Rectal smooth muscle tissue (tissue), 1 donor: ENCODE measurements around the gene ZNF892.

Source experiments
- H3K27ac ChIP-seq: one replicate; pipeline ENCODE4 v1.7.0; 2013; ENCODE audit warnings: low read depth, low read length, inconsistent platforms
- H3K27me3 ChIP-seq: one replicate; pipeline ENCODE4 v1.7.0; 2013; ENCODE audit warnings: low read length; ENCODE audit not compliant: control insufficient read depth, insufficient read depth
- H3K36me3 ChIP-seq: one replicate; pipeline ENCODE4 v1.7.0; 2013; ENCODE audit warnings: low read length; ENCODE audit not compliant: control insufficient read depth, insufficient read depth
- H3K4me1 ChIP-seq: one replicate; pipeline ENCODE4 v1.7.0; 2013; ENCODE audit warnings: low read length; ENCODE audit not compliant: control insufficient read depth, insufficient read depth
- H3K4me3 ChIP-seq: one replicate; pipeline ENCODE4 v1.7.0; 2013; ENCODE audit warnings: low read length
- H3K9ac ChIP-seq: one replicate; pipeline ENCODE4 v1.7.0; 2013; ENCODE audit warnings: low read length

ZNF892 gene

DNA sequence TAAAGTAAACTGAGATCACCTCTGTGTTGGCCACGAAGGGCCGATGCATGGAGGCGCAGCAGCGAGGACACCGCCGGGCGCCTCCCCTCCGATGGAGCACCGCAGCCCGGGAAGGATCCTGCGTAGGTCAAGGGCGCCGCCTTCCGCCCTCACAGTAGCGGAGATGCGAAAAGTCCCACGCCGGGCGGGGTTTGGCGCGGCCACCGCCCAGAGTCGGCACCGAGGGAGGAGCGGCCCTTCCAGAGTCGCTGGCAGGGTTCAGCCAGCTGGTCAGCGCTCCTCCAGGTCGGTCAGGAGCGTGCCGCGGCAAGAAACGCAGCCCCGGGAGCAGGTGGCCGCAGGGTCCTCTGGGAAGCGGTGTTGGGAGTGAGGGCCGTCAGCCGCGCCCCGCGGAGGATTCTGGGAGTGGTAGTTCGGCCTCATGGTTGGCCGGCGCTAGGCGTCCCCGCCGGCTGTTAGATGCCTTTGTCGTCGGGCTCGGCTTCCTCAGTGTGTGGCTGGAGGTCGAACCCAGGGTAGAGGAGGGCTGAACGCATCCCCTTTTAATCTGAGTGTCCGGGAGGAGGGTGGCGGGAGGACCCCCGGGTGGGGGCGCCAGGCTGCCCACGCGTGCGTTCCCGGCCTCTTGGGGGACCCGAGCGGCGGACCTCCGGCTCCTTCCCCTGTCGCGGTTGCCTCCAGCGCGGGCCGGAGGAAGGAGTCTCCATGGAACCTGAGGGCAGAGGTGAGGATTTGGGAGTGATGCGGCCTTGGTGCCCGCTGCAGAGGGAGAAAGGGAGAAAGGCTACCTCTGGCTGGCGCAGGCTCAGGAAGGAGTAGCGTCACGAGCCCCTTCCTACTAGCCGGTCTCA, at the start of gene ZNF892:
ZNF892 (plus strand) TSS at position 411 of the 851 bp plus-strand sequence; CDS start at position 706, 295 bp downstream.
- H3K4me1 ChIP-seq, result no peaks in the 10 kb centered on the region
- peak within 1 kb of the TSS; percentile 83 for H3K4me3 ChIP-seq
- peaks cover 17% of the 10 kb centered on the region for H3K36me3 ChIP-seq
- peak within 1 kb of the TSS; percentile 32 for H3K9ac ChIP-seq
- no peaks in the 10 kb centered on the region for H3K27me3 ChIP-seq
- peak within 1 kb of the TSS; percentile 90 for H3K27ac ChIP-seq

DNA sequence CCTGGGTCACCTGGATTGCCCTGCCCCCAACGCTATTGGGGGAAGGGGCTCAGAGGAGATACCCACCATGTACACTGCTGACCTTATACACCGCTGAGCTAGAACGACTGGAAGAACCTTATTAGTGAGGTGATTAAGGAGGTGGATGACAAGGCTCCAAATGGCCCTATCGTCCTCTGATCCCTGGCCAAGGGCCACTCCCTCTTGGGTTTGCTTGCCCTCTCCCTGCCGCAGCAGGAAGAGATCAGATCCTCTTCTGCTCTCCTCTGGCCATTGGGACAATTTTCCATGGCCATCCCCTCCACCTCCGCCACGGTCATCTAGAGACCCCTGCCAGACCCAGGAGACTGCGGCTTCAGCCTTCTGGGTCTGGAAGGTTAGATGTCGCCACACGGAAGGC, 48.9 kb upstream of the ZNF892 start:
- Histone ChIP-seq H3K9ac (no peak overlapping the region), H3K4me3 (peak overlapping the region; percentile 90), H3K36me3 (peaks cover 15% of the 10 kb centered on the region), H3K27me3 (no peaks in the 10 kb centered on the region), H3K4me1 (peaks cover 2% of the 10 kb centered on the region), H3K27ac (no peak overlapping the region)

DNA sequence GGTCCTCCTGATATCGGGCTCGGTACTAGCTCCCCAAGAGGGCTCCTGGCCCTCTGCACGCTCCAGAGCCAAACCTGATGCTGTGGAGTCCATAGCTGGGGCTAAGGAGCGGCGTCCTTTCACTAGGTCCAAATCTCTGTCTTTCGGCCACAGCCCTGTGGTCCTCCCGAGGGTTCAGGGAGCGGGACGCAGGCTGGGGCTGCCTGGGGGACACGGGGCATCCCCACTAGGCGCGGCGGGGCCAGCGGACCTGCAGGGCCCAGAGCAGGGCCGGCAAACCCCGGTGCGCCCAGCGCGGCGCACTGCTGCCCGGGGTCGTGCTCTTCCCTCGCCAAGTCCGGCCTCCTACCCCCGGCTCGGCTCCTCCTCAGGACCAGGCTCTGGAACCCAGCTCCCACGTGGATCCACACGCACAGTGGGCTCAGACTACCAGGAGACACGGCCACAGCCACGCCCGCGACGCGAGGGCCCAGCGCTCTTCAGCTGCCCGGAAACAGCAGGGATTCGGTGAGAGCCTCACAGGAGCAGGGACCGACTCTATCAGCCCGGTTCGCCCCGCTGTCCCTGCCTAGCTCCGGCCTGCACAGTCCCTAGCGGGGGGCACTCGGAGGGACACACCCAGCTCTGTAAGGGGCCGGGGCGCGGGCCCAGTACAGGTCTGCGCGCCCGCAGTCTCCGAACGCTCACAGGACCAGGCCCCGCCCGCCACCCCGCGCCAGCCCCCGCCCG, 48.3 kb upstream of the ZNF892 start:
- H3K4me1 ChIP-seq, result peaks cover 2% of the 10 kb centered on the region
- H3K27ac ChIP-seq, result peak overlapping the region; percentile 69
- H3K27me3 ChIP-seq, result no peaks in the 10 kb centered on the region
- peak overlapping the region; percentile 40 for H3K9ac ChIP-seq
- H3K4me3 ChIP-seq, result peak overlapping the region; percentile 90
- H3K36me3 ChIP-seq, result peaks cover 15% of the 10 kb centered on the region

DNA sequence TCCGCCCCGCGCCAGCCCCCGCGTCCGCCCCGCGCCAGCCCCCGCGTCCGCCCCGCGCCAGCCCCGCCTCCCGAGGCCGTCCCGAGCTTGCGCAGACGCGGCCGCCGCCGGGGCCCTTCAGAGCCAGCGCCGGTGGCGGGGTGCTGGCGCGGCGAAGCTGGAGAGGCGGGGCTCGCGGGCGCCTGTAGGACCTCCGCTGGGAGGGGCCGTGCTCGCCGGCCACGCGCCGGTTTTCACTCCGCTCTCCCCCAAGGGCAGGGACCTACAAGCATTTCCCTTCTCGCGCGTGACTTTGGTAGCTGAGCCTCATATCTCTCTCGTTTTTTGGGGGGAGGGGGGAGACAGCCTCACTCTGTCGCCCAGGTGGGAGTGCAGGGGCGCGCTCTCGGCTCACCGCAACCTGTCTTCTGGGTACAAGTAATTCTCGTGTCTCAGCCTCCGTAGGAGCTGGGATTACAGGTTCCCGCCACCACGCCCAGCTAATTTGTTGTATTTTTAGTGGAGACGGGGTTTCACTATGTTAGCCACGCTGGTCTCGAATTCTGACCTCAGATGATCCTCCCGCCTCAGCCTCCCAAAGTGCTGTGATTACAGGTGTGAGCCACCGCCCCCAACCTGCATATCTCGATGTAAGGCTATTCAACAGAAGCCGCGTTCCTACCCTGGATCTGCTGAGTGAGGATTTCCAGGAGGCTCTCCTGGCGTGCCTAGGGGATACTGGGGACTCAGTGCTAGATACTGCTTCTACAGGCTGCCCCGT, 47.5 kb upstream of the ZNF892 start, which contains the start of gene ZNF514:
ZNF514 (minus strand) TSS at position 159 of the 760 bp plus-strand sequence. CDS start 6,595 bp downstream, outside the sequence.
- H3K4me1 ChIP-seq, result peaks cover 4% of the 10 kb centered on the region
- H3K27me3 ChIP-seq, result no peaks in the 10 kb centered on the region
- peak within 1 kb of the TSS; percentile 88 for H3K27ac ChIP-seq
- peaks cover 14% of the 10 kb centered on the region for H3K36me3 ChIP-seq
- peak within 1 kb of the TSS; percentile 40 for H3K9ac ChIP-seq
- peak within 1 kb of the TSS; percentile 90 for H3K4me3 ChIP-seq

DNA sequence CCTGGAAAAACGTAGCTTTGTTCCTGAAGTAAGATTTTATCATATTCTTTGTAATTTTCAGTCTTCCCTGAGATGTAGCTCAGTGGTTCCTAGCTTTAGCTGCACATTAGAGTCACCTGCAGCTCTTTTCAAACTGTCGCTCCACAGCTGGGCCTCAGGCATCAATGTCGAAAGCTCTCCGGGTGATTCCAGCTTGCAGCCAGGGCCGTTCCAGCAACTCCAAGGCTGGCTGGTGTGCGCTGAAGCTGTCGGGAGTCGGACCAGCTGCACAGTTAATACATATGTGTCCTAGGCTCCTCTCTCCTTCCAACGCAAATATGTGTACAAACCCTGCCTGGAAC, 42.3 kb upstream of the ZNF892 start:
- Histone ChIP-seq H3K36me3 (no peaks in the 10 kb centered on the region), H3K4me1 (peaks cover 10% of the 10 kb centered on the region), H3K9ac (peak overlapping the region; percentile 96), H3K27ac (peak overlapping the region; percentile 97), H3K4me3 (peak overlapping the region; percentile 86), H3K27me3 (no peaks in the 10 kb centered on the region)

DNA sequence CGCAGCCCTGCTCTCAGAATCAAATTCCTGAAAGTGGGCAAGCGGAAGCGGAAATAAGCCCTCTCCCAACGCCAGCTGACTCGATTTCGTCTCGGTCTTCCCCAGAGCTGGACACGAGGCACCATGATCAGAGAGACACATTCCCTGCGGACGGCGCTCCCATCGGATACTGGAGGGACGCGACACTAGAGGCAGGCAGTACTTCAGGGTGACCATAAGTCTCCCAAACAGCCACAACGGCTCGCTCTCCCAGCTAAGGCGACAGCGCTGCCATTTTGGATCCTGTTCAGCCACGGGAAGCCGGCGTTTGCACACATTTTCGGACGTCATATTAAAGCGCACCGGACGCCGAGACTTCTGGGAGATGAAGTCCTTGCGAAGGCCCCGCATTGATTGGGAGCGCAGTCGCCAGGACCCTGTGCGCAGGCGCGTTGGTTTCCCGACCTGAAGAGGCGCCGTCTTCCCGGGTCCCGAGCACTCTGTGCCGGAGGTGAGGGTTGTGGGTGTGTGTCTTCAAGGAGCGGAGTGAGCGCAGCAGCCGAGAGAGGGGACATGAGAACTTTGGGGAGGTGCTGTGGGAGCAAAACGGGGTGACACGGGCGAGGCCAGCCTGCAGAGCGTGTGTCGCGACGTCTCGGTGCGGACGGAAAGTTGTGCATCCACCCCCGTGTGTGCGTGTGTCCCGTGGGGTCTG, 41.8 kb upstream of the ZNF892 start, which contains the start of gene ZNF2:
ZNF2 (plus strand) TSS at position 439 of the 694 bp plus-strand sequence. CDS start 10,418 bp downstream, outside the sequence.
- Histone ChIP-seq H3K27ac (peak within 1 kb of the TSS; percentile 97), H3K36me3 (no peaks in the 10 kb centered on the region), H3K4me1 (peaks cover 8% of the 10 kb centered on the region), H3K4me3 (peak within 1 kb of the TSS; percentile 86), H3K27me3 (no peaks in the 10 kb centered on the region), H3K9ac (peak within 1 kb of the TSS; percentile 96)

DNA sequence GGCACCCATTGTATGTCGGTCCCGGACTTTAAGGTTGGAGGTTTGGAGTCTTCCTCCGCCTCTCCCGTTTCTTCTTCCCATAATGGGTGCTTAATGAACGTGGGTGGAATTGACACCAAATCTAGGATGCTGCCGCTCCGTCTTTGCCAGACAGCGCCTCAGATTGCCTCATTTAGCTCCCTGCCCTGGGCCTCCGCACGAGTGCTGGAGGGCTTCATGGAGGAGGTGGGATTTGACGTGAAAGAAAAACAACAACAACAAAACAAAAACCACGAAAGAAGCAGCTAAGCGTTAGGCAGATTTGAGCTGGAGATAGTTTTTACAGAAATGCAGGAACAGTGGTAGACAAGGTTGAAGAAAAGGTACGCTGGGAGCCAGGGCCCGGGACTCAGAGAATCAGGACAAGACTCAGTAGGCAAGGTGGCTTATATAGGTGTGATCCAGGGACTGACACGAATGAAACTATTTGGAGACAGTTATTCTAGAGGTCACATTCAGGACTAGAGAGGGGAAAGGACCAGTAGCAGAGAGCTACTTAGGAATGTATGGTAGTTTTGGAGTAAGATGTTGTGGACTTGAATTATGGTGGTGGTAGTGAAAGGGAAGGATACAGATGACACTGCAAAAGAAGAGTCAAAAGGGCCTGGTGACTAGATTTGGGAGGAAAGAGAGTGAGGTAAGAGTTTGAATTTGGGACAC, 41.1 kb upstream of the ZNF892 start:
- no peaks in the 10 kb centered on the region for H3K27me3 ChIP-seq
- H3K9ac ChIP-seq, result peak overlapping the region; percentile 43
- peaks cover 8% of the 10 kb centered on the region for H3K4me1 ChIP-seq
- H3K27ac ChIP-seq, result peak overlapping the region; percentile 97
- H3K4me3 ChIP-seq, result peak overlapping the region; percentile 86
- no peaks in the 10 kb centered on the region for H3K36me3 ChIP-seq

DNA sequence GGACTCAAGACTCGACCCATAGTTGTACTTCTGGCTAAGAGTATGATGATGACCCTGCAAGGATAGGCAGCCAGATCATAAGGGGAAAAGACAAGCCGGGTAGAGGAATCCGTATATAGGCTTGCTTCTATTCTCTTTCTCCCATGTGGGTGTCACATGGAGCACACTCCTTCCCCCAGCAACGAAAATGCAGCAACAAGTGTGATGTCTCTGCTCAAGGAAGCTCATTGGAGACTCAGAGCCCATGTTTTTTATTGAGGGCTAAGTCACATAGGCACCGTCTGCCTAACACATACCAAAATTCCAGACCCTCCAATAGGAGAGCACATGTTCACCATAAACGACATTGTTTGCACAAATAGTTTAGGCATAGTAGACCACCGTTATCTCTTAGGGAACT, 35.4 kb upstream of the ZNF892 start:
- no peaks in the 10 kb centered on the region for H3K27me3 ChIP-seq
- H3K9ac ChIP-seq, result no peak overlapping the region
- H3K36me3 ChIP-seq, result no peaks in the 10 kb centered on the region

DNA sequence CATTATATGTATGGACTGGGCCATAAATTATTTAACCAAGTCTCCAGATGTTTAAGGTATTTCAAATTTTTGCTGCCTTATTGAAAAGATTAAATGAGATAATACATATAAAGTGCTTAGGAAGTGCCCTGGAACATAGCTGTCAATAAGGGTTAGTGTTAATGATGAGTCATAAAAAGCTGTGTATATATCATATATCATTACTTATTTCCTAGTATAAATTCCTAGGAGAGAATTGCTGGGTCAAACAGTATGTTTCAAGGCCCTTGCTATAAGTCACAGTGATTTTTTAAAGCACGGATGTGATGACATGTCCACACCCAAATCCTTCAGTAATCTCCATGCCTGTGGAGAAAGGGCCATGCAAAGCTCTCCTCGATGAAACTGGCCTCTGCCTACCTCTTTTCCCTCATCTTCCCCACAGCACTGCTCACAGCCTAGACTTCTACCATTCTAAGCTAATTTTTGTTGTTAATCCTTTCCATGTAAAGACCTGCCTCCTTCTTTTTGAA, 33.2 kb upstream of the ZNF892 start:
- Histone ChIP-seq H3K9ac (no peak overlapping the region), H3K27me3 (no peaks in the 10 kb centered on the region), H3K27ac (no peak overlapping the region), H3K36me3 (no peaks in the 10 kb centered on the region), H3K4me1 (no peaks in the 10 kb centered on the region), H3K4me3 (no peak overlapping the region)

More for the DNA sequence above, 35.4 kb upstream of the ZNF892 start:
- H3K4me3 ChIP-seq, result no peak overlapping the region
- H3K4me1 ChIP-seq, result no peaks in the 10 kb centered on the region
- H3K27ac ChIP-seq, result no peak overlapping the region

DNA sequence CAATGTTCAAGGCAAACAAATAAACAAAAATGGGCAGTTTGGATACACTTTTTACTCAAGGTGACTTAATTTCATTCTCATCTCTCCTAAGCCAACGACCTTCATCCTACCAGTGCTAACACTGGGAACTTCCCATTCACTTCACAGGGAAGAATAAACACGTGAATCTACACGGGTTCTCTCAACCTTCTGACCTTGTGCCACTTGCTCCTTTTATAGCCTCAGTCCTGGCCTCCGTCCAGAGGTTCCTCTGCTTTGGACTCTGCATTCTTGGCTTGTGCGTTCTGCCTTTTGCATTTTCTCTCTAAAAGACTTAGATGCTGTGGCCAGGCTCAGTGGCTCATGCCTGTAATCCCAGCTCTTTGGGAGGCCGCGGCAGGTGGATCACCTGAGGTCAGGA, 27.9 kb upstream of the ZNF892 start:
- H3K4me3 ChIP-seq, result no peak overlapping the region
- H3K9ac ChIP-seq, result no peak overlapping the region
- no peaks in the 10 kb centered on the region for H3K27me3 ChIP-seq
- no peaks in the 10 kb centered on the region for H3K4me1 ChIP-seq
- no peak overlapping the region for H3K27ac ChIP-seq
- peaks cover 24% of the 10 kb centered on the region for H3K36me3 ChIP-seq

DNA sequence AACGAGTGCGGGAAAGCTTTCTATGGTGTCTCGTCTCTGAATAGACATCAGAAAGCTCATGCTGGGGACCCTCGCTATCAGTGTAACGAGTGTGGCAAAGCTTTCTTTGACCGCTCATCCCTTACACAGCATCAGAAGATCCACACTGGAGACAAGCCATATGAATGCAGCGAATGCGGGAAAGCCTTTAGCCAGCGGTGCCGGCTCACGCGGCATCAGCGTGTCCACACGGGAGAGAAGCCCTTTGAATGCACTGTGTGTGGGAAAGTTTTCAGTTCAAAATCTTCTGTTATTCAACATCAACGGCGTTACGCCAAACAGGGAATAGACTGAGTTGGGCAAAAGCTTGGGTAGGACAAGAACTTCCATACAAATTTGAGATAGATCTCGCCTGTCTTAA, 25.5 kb upstream of the ZNF892 start:
- Histone ChIP-seq H3K9ac (no peak overlapping the region), H3K4me3 (no peak overlapping the region), H3K4me1 (no peaks in the 10 kb centered on the region), H3K27ac (no peak overlapping the region), H3K27me3 (no peaks in the 10 kb centered on the region), H3K36me3 (peaks cover 24% of the 10 kb centered on the region)
